Osteoblast (primary cell): ENCODE measurements around the gene PPP4R3A. TPM values are rescaled to one million over a fixed set of nuclear protein-coding genes. Genes with fewer than 3 reads are reported as not detected.

Experiments
- DNase-seq: peaks from one replicate; pipeline ENCODE4 v3.0.0; 2011; ENCODE audit warnings: low spot score, mixed read lengths; ENCODE audit not compliant: insufficient read length; ENCODE audit errors: missing footprints
- H2AFZ ChIP-seq: 2 replicates; pipeline ENCODE4 v1.6.0; 2011; ENCODE audit warnings: mild to moderate bottlenecking, low read length
- H3K27ac ChIP-seq: 2 replicates; pipeline ENCODE4 v1.5.1; 2011; ENCODE audit warnings: mild to moderate bottlenecking, low read depth, low read length, moderate library complexity
- H3K27me3 ChIP-seq: 2 replicates; pipeline ENCODE4 v1.6.0; 2012; ENCODE audit warnings: mild to moderate bottlenecking, control low read depth, inconsistent platforms, low read length, moderate library complexity; ENCODE audit not compliant: insufficient read depth
- H3K36me3 ChIP-seq: 2 replicates; pipeline ENCODE4 v1.5.1; 2011; ENCODE audit warnings: mild to moderate bottlenecking, low read length, control low read depth, moderate library complexity; ENCODE audit not compliant: insufficient read depth
- H3K4me1 ChIP-seq: 2 replicates; pipeline ENCODE4 v1.5.1; 2011; ENCODE audit warnings: mild to moderate bottlenecking, low read length, control low read depth, moderate library complexity; ENCODE audit not compliant: insufficient read depth
- H3K4me2 ChIP-seq: 2 replicates; pipeline ENCODE4 v1.6.0; 2011; ENCODE audit warnings: mild to moderate bottlenecking, low read length; ENCODE audit not compliant: insufficient read depth
- H3K4me3 ChIP-seq: fragments of 200-600 bp; sonication (generic); 3 replicates; pipeline ENCODE4 v1.5.1; 2012; ENCODE audit warnings: mild to moderate bottlenecking, low read length, inconsistent platforms; ENCODE audit not compliant: insufficient read depth
- H3K79me2 ChIP-seq: 2 replicates; pipeline ENCODE4 v1.6.0; 2012; ENCODE audit warnings: mild to moderate bottlenecking, low read length, control low read depth, inconsistent platforms; ENCODE audit not compliant: insufficient read depth
- H3K9me3 ChIP-seq: 2 replicates; pipeline ENCODE4 v1.5.1; 2011; ENCODE audit warnings: low read depth, low read length, control low read depth
- H4K20me1 ChIP-seq: 2 replicates; pipeline ENCODE4 v1.6.0; 2012; ENCODE audit warnings: mild to moderate bottlenecking, low read length, control low read depth; ENCODE audit not compliant: insufficient read depth
- CTCF ChIP-seq: IDR thresholded peaks from 2 replicates; pipeline ENCODE4 v1.5.1; 2011; ENCODE audit warnings: mild to moderate bottlenecking, low read depth, low read length, moderate library complexity; ENCODE audit errors: extremely low read depth
- total RNA-seq: library from RNA; depleted of rRNA; stranded (reverse); fragments of >200 nt; gene quantifications from 2 replicates; pipeline ENCODE4 v1.2.3, GENCODE V29; 2012

Gene PPP4R3A
- total RNA-seq, 1 donor: 43.4 TPM

- Histone ChIP-seq H3K4me1 (peaks cover 8% of the 10 kb centered on the region), H3K27me3 (no peaks in the 10 kb centered on the region), H3K27ac (peak overlapping the region; percentile 89), H3K4me3 (peak overlapping the region; percentile 92), H2AFZ (peak overlapping the region; percentile 87), H4K20me1 (peaks cover 35% of the 10 kb centered on the region), H3K9me3 (no peaks in the 10 kb centered on the region), H3K79me2 (peaks cover 46% of the 10 kb centered on the region), H3K4me2 (peak overlapping the region; percentile 81), H3K36me3 (no peaks in the 10 kb centered on the region)
- no peak for DNase-seq
- TF ChIP-seq CTCF: no peak
Measured at GRCh38 chr14:91509878-91510170, 286 bp downstream of the PPP4R3A start.

DNA sequence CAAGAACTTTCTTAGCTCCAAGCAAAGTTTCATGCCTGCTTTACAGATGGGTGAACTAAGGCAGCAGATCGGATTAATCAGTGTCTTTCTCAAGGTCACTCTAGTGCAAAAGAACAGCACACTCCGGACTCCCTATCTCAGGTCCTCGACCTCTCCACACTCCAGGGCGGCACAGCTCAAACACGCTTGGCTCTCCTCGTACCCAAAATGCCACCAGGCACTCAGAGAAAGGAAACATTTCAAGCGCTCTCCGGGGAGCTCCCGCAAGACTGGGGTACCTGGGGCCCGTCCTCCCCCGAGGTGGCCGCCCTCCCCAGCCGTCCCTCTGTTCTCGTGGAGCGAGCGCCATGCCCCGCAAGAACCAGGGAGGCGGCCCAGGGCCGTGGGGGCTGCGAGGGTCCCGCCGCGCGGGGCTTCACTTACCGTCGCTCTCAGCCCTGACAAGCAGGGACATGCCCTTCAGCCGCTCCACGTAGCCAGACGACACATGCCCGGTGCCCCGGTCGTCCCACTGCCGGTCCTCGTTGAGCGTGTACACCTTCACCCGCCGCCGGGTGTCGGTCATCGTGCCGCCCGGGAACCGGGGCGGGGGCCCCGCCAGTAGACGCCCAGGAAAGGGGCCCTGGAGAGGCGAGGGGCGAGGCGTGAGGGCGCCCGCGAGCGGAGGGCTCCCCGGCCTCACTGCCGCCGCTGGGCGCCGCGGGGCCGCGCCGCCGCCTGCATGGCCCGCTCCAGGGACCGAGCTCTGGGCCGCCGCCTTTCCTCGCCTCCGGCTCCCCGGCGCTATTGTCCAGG lies 830 bp downstream of the PPP4R3A start:
- H3K27ac ChIP-seq: peak overlapping the region; percentile 89
- peak; percentile 79 for DNase-seq
- peak overlapping the region; percentile 77 for H3K4me2 ChIP-seq
- H3K4me1 ChIP-seq: peaks cover 8% of the 10 kb centered on the region
- no peak overlapping the region for H2AFZ ChIP-seq
- no peak for TF ChIP-seq CTCF
- H3K9me3 ChIP-seq: no peaks in the 10 kb centered on the region
- no peaks in the 10 kb centered on the region for H3K27me3 ChIP-seq
- H3K4me3 ChIP-seq: peak overlapping the region; percentile 92
- peaks cover 51% of the 10 kb centered on the region for H3K79me2 ChIP-seq
- no peaks in the 10 kb centered on the region for H3K36me3 ChIP-seq
- peaks cover 40% of the 10 kb centered on the region for H4K20me1 ChIP-seq

DNA sequence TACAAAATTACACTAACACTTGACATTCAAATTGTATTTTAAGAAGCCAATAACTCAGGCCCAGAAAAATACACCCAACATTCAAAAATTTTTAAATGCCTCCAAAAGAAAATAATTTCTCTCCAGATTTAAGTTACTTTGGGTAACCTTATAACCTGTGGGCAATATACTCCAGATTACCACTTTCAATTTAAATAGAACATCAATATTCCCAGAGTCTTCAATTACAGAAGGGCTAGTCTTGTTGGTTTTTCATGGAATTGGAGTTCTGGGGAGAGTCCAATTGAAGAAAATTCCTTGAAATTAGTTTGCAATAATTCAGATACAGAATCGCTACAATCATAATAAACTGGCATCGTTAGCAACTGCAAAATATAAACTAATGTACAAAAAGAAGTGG lies 2.0 kb downstream of the PPP4R3A start:
- Histone ChIP-seq H2AFZ (no peak overlapping the region), H3K79me2 (peaks cover 63% of the 10 kb centered on the region), H3K36me3 (no peaks in the 10 kb centered on the region), H3K27me3 (no peaks in the 10 kb centered on the region), H3K4me2 (peak overlapping the region; percentile 77), H3K27ac (peak overlapping the region; percentile 89), H3K9me3 (no peaks in the 10 kb centered on the region), H4K20me1 (peaks cover 51% of the 10 kb centered on the region), H3K4me3 (peak overlapping the region; percentile 92), H3K4me1 (peaks cover 8% of the 10 kb centered on the region)
- no peak for TF ChIP-seq CTCF
- DNase-seq: no peak

DNA sequence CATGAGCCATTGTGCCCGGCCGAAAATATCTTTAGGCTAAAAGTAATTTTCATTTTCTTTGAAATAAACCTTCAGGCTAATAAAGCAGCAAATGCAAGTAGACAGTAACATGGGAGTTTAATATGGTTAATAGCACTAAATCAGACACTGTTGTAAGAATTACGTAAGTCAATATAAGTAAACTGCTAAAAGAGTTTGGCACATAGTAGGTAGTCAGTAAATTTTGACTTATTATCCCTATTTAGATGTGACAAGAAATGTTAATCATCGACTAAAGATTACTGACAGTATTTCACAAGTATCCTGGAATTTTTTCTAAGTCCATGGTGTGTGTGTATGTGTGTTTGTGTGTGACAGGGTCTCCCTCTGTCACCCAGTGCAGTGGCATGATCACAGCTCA lies 3.9 kb downstream of the PPP4R3A start:
- peak overlapping the region; percentile 26 for H3K4me2 ChIP-seq
- no peak overlapping the region for H2AFZ ChIP-seq
- no peak overlapping the region for H3K27ac ChIP-seq
- peaks cover 8% of the 10 kb centered on the region for H3K4me1 ChIP-seq
- no peaks in the 10 kb centered on the region for H3K27me3 ChIP-seq
- TF ChIP-seq CTCF: no peak
- DNase-seq: peak; percentile 52
- H3K4me3 ChIP-seq: no peak overlapping the region
- no peaks in the 10 kb centered on the region for H3K36me3 ChIP-seq
- H4K20me1 ChIP-seq: peaks cover 66% of the 10 kb centered on the region
- H3K9me3 ChIP-seq: no peaks in the 10 kb centered on the region
- peaks cover 82% of the 10 kb centered on the region for H3K79me2 ChIP-seq
